Endothelial cell of umbilical vein (primary cell): Measurements from ENCODE around the gene SLC1A3. TPM values are rescaled to one million over a fixed set of nuclear protein-coding genes. Genes with fewer than 3 reads are reported as not detected.

Experiments
- BruUV-seq: library from RNA; stranded (reverse); fragments of 400-500 nt; replicated peaks from 2 replicates; lab custom pipeline; 2021; lab: Mats Ljungman, UMichigan
- CTCF ChIA-PET: fragments of 300-600, 350-600 bp; sonication (Branson Sonifier 250); formaldehyde crosslinking; loops from one replicate; lab custom pipeline; 2021; ENCODE audit warnings: antibody characterized with exemption, inconsistent platforms; lab: Charles Lee
- POLR2A ChIA-PET: fragments of 300-600, 350-600 bp; sonication (Branson Sonifier 250); formaldehyde crosslinking; loops from one replicate; lab custom pipeline; 2021; ENCODE audit warnings: antibody characterized with exemption, inconsistent platforms; lab: Charles Lee
- DNase-seq: peaks from one replicate; pipeline ENCODE4 v3.0.0-alpha.2; 2011; ENCODE audit warnings: low read depth, low spot score
- FAIRE-seq: peaks from 2 replicates; lab custom pipeline; 2011; peaks lifted over from hg19 to GRCh38; lab: Jason Lieb, UNC
- H2AFZ ChIP-seq: 2 replicates; pipeline ENCODE4 v1.6.0; 2012; ENCODE audit warnings: low read depth, low read length, control low read depth, inconsistent platforms
- H3K27ac ChIP-seq: 2 replicates; pipeline ENCODE4 v1.5.1; 2011; ENCODE audit warnings: low read depth, mild to moderate bottlenecking, control low read depth, low read length, moderate library complexity; ENCODE audit not compliant: insufficient read depth
- H3K27me3 ChIP-seq, 2 experiments: 2 replicates each; pipeline versions ENCODE4 v1.6.0 to v1.6.1; 2011; ENCODE audit warnings: low read length in 2 of 2, mixed read lengths in 1 of 2; ENCODE audit not compliant: control insufficient read depth in 2 of 2, insufficient read depth in 2 of 2
- H3K36me3 ChIP-seq, 2 experiments: 2 replicates in 1 of 2; 3 replicates in 1 of 2; pipeline ENCODE4 v1.5.1; 2011; ENCODE audit warnings: low read length in 2 of 2, mild to moderate bottlenecking in 1 of 2, moderate library complexity in 1 of 2; ENCODE audit not compliant: control insufficient read depth in 2 of 2, insufficient read depth in 2 of 2; ENCODE audit errors: extremely low read depth in 1 of 2
- H3K4me1 ChIP-seq: 3 replicates; pipeline ENCODE4 v1.5.1; 2011; ENCODE audit warnings: mild to moderate bottlenecking, low read length; ENCODE audit not compliant: control insufficient read depth, insufficient read depth; ENCODE audit errors: extremely low read depth
- H3K4me2 ChIP-seq: 2 replicates; pipeline ENCODE4 v1.6.1; 2011; ENCODE audit warnings: low read length, control low read depth, mixed read lengths; ENCODE audit not compliant: insufficient read depth
- H3K4me3 ChIP-seq, 3 experiments: fragments of 200-600 bp in 1 of 3; sonication (generic), shearing (Covaris generic) in 1 of 3; replicated peaks in 1 of 3; 2 replicates each; pipeline ENCODE4 v1.5.1; 2011 to 2016; ENCODE audit warnings: control low read depth in 3 of 3, low read length in 3 of 3, mild to moderate bottlenecking in 2 of 3, inconsistent platforms in 1 of 3, low read depth in 1 of 3, moderate library complexity in 1 of 3; ENCODE audit not compliant: insufficient read depth in 1 of 3
- H3K79me2 ChIP-seq: 2 replicates; pipeline ENCODE4 v1.6.0; 2012; ENCODE audit warnings: low read length, inconsistent platforms; ENCODE audit not compliant: control insufficient read depth, insufficient read depth
- H3K9ac ChIP-seq: replicated peaks from 2 replicates; pipeline ENCODE3; 2011; ENCODE audit warnings: low read length, control low read depth; ENCODE audit not compliant: insufficient read depth; ENCODE audit errors: extremely low read depth
- H3K9me1 ChIP-seq: replicated peaks from 3 replicates; pipeline ENCODE4 v1.6.0; 2011; ENCODE audit warnings: mild to moderate bottlenecking, low read length; ENCODE audit not compliant: control insufficient read depth, insufficient read depth; ENCODE audit errors: extremely low read depth
- H3K9me3 ChIP-seq: replicated peaks from 2 replicates; pipeline ENCODE4 v1.5.1; 2012; ENCODE audit warnings: low read length, inconsistent platforms; ENCODE audit not compliant: control insufficient read depth, insufficient read depth
- H4K20me1 ChIP-seq: replicated peaks from 2 replicates; pipeline ENCODE3; 2011; ENCODE audit warnings: mild to moderate bottlenecking, low read length; ENCODE audit not compliant: control insufficient read depth, insufficient read depth; ENCODE audit errors: extremely low read depth
- EZH2 ChIP-seq: IDR thresholded peaks from 2 replicates; pipeline ENCODE4 v1.6.1; 2012; ENCODE audit warnings: borderline replicate concordance, low read depth, mild to moderate bottlenecking, moderate library complexity, low read length, inconsistent platforms; ENCODE audit not compliant: severe bottlenecking
- FOS ChIP-seq: IDR thresholded peaks from 2 replicates; pipeline ENCODE4 v1.6.1; 2011; ENCODE audit warnings: mild to moderate bottlenecking, low read length, moderate library complexity, borderline replicate concordance; ENCODE audit not compliant: insufficient read depth
- GATA2 ChIP-seq: IDR thresholded peaks from 2 replicates; pipeline ENCODE4 v1.7.0; 2011; ENCODE audit warnings: low read depth, mild to moderate bottlenecking, moderate library complexity, mixed read lengths, low read length; ENCODE audit not compliant: insufficient read length, insufficient read depth
- JUN ChIP-seq: IDR thresholded peaks from 2 replicates; pipeline ENCODE4 v1.6.1; 2011; ENCODE audit warnings: borderline replicate concordance, low read depth; ENCODE audit not compliant: insufficient read length, insufficient read depth
- MYC ChIP-seq: IDR thresholded peaks from one replicate; pipeline ENCODE4 v1.6.1; 2011; ENCODE audit warnings: mild to moderate bottlenecking, low read depth, low read length
- POLR2A ChIP-seq: IDR thresholded peaks from 2 replicates; pipeline ENCODE4 v1.6.1; 2012; ENCODE audit warnings: low read depth, mild to moderate bottlenecking, control low read depth, low read length
- POLR2AphosphoS5 ChIP-seq: IDR thresholded peaks from 2 replicates; pipeline ENCODE4 v1.6.1; 2012; ENCODE audit warnings: low read depth, mild to moderate bottlenecking, control low read depth, low read length, moderate library complexity; ENCODE audit not compliant: insufficient read depth
- dilution Hi-C: fragments of 300-500 bp; cut with MboI; formaldehyde crosslinking; loops from one replicate; pipeline ENCODE4 v1.15.0; 2019; ENCODE audit warnings: low sequenced_read_pairs; ENCODE audit not compliant: extremely low pct_ligation_motif_present
- intact Hi-C: fragments of 100-400 bp; cut with micrococcal nuclease; formaldehyde crosslinking; loops from one replicate; pipeline ENCODE4 v1.10.0; 2022
- polyA plus RNA-seq, 4 experiments: library from polyadenylated mRNA; depleted of rRNA in 3 of 4; stranded (reverse) in 3 of 4; unstranded in 1 of 4; fragments of >200 nt; gene quantifications; 2 replicates each; pipeline versions ENCODE4 v1.2.1 to v1.2.3, GENCODE V29; 2011 to 2012; ENCODE audit warnings: missing spikeins in 1 of 4
- total RNA-seq: library from RNA; stranded (reverse); gene quantifications from 2 replicates; pipeline ENCODE4 v1.2.3, GENCODE V29; 2021
- TF ChIP-seq, protein P1 (sequence below): IDR thresholded peaks from 2 replicates; pipeline ENCODE4 v1.6.1; 2011; ENCODE audit not compliant: insufficient read depth, insufficient read length
- TF ChIP-seq, protein P2 (sequence below), 2 donors: IDR thresholded peaks; 1 replicate in 1 of 2; 2 replicates in 1 of 2; pipeline ENCODE4 v1.5.1; 2011; ENCODE audit warnings: low read length in 2 of 2, mild to moderate bottlenecking in 2 of 2, moderate library complexity in 2 of 2, control low read depth in 1 of 2, inconsistent platforms in 1 of 2, low read depth in 1 of 2; ENCODE audit not compliant: insufficient read depth in 1 of 2; ENCODE audit errors: extremely low read depth in 1 of 2

SLC1A3 gene
- total and polyA plus RNA-seq, 2 donors (not counting 3 experiments of a cell fraction or from before 2014, with no cell fraction given): 0.36 TPM; not detected in 1

DNA sequence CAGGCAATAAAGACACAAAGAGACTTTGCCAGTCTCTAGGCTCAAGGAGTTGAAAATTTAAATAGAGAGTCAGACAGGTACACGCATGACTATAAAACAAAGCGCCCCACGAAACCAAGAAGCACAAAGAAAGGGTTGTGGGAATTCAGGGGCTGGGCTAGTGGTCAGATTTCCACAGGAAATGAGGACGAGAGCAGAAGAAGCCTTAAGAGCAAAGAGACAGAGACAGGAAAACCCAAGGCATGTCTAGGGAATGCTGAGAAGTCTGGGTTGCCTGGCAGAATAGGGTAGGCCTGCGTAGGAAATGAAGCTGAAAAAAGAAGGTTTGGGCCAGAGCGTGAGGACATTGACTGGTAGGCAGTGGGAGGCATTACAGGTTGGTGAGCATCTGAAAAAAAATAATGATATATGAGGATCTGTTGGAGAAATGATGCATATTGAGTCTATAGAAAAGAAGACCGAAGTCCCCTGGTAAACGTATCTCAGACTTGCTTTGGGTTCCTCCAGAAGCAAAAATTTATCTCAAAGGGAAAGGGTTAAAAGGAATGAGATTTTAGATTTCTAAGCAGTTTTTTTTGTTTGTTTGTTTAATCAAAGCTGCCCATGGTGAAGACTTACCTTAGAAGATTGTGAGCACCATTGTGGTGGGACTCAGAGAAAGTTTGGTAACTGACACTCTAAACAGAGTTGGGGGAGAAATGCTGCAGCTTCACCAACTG lies 51.8 kb downstream of the SLC1A3 start:
- H3K4me1 ChIP-seq: no peaks in the 10 kb centered on the region
- no peak overlapping the region for H3K9ac ChIP-seq
- dilution Hi-C loops (no loop called here), intact Hi-C loops (no loop called here)
- no peak for TF ChIP-seq JUN
- TF ChIP-seq POLR2AphosphoS5: no peak
- TF ChIP-seq, protein P1, sequence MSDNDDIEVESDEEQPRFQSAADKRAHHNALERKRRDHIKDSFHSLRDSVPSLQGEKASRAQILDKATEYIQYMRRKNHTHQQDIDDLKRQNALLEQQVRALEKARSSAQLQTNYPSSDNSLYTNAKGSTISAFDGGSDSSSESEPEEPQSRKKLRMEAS: no peak
- TF ChIP-seq, protein P2, sequence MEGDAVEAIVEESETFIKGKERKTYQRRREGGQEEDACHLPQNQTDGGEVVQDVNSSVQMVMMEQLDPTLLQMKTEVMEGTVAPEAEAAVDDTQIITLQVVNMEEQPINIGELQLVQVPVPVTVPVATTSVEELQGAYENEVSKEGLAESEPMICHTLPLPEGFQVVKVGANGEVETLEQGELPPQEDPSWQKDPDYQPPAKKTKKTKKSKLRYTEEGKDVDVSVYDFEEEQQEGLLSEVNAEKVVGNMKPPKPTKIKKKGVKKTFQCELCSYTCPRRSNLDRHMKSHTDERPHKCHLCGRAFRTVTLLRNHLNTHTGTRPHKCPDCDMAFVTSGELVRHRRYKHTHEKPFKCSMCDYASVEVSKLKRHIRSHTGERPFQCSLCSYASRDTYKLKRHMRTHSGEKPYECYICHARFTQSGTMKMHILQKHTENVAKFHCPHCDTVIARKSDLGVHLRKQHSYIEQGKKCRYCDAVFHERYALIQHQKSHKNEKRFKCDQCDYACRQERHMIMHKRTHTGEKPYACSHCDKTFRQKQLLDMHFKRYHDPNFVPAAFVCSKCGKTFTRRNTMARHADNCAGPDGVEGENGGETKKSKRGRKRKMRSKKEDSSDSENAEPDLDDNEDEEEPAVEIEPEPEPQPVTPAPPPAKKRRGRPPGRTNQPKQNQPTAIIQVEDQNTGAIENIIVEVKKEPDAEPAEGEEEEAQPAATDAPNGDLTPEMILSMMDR (IDR thresholded peaks at IDR 0.05; ENCODE audit: extremely low read depth in 1 of 2, insufficient read depth in 1 of 2, low read depth in 1 of 2, low read length in 2 of 2): no peak
- TF ChIP-seq GATA2: no peak
- no peak for TF ChIP-seq FOS
- TF ChIP-seq EZH2: no peak
- no peak for TF ChIP-seq MYC
- no peak for TF ChIP-seq POLR2A
- H3K4me3 ChIP-seq: no peak overlapping the region
- BruUV-seq: no TSS peak
- no peak overlapping the region for H3K4me2 ChIP-seq
- H3K9me1 ChIP-seq: no peaks in the 10 kb centered on the region
- ChIA-PET CTCF (interaction anchor here (1.9 kb wide), 1 partner anchor 83 kb away, joined by 4 read pairs; no protein-coding TSS in a partner anchor), POLR2A (no interaction called here)
- H2AFZ ChIP-seq: no peak overlapping the region
- H3K79me2 ChIP-seq: no peaks in the 10 kb centered on the region
- no peaks in the 10 kb centered on the region for H3K9me3 ChIP-seq
- H4K20me1 ChIP-seq: no peaks in the 10 kb centered on the region
- H3K27ac ChIP-seq: no peak overlapping the region
- peaks cover 0 to 2% of the 10 kb centered on the region in 2 experiments for H3K27me3 ChIP-seq
- FAIRE-seq: no peak
- DNase-seq: no peak
- H3K36me3 ChIP-seq: no peaks in the 10 kb centered on the region
